MM.1S (cell line): ENCODE data around the gene ALDH1A2.

Experiments used
- DNase-seq: peaks from one replicate; pipeline ENCODE4 v3.0.0-alpha.2; 2015
- H2AFZ ChIP-seq: fragments of 300-600 bp; sonication (generic); 2 replicates; pipeline ENCODE4 v1.6.0; 2016; ENCODE audit warnings: antibody characterized with exemption, low read length
- H3F3A ChIP-seq: fragments of 300-600 bp; sonication (generic); 2 replicates; pipeline ENCODE4 v1.6.1; 2016; ENCODE audit warnings: mild to moderate bottlenecking, antibody characterized with exemption, low read length, moderate library complexity, mixed read lengths; ENCODE audit not compliant: insufficient read depth
- H3K27ac ChIP-seq: fragments of 300-600 bp; sonication (generic); 2 replicates; pipeline ENCODE4 v1.5.1; 2016; ENCODE audit warnings: mild to moderate bottlenecking, low read length
- H3K27me3 ChIP-seq: fragments of 300-600 bp; sonication (generic); replicated peaks from 2 replicates; pipeline ENCODE4 v1.6.0; 2016; ENCODE audit warnings: low read length; ENCODE audit not compliant: insufficient read depth
- H3K36me3 ChIP-seq: fragments of 300-600 bp; sonication (generic); replicated peaks from 2 replicates; pipeline ENCODE4 v1.6.1; 2016; ENCODE audit warnings: mild to moderate bottlenecking, low read length, mixed read lengths; ENCODE audit not compliant: insufficient read depth
- H3K4me1 ChIP-seq: fragments of 300-600 bp; sonication (generic); 2 replicates; pipeline ENCODE4 v1.6.1; 2016; ENCODE audit warnings: low read length, mixed read lengths
- H3K4me2 ChIP-seq: fragments of 300-600 bp; sonication (generic); 2 replicates; pipeline ENCODE4 v1.6.0; 2016; ENCODE audit warnings: low read depth, low read length
- H3K4me3 ChIP-seq: fragments of 300-600 bp; sonication (generic); 2 replicates; pipeline ENCODE4 v1.5.1; 2016; ENCODE audit warnings: low read length, mixed read lengths
- H3K79me2 ChIP-seq: fragments of 300-600 bp; sonication (generic); 2 replicates; pipeline ENCODE4 v1.6.1; 2016; ENCODE audit warnings: mixed run types, low read length, mixed read lengths
- H3K9ac ChIP-seq: fragments of 300-600 bp; sonication (generic); 2 replicates; pipeline ENCODE4 v1.6.1; 2016; ENCODE audit warnings: low read length, mixed read lengths
- H3K9me2 ChIP-seq: fragments of 300-600 bp; sonication (generic); replicated peaks from 2 replicates; pipeline ENCODE4 v1.6.1; 2016; ENCODE audit warnings: mild to moderate bottlenecking, low read length, mixed read lengths; ENCODE audit not compliant: insufficient read depth
- H3K9me3 ChIP-seq: fragments of 300-600 bp; sonication (generic); replicated peaks from 2 replicates; pipeline ENCODE4 v1.6.1; 2016; ENCODE audit warnings: mild to moderate bottlenecking, low read length, mixed read lengths; ENCODE audit not compliant: insufficient read depth
- H4K20me1 ChIP-seq: fragments of 300-600 bp; sonication (generic); 2 replicates; pipeline ENCODE4 v1.6.1; 2016; ENCODE audit warnings: mild to moderate bottlenecking, low read length, moderate library complexity, mixed read lengths; ENCODE audit not compliant: insufficient read depth
- EZH2 ChIP-seq: fragments of 300-600 bp; sonication (generic); optimal IDR thresholded peaks from 2 replicates; pipeline ENCODE3; 2017; ENCODE audit warnings: low read depth, mild to moderate bottlenecking, antibody characterized with exemption, low read length, mixed read lengths
- EZH2phosphoT487 ChIP-seq: fragments of 300-600 bp; sonication (generic); IDR thresholded peaks from 2 replicates; pipeline ENCODE4 v1.6.1; 2018; ENCODE audit warnings: antibody characterized with exemption, low read length
- TF ChIP-seq, protein P1 (sequence below): fragments of 300-600 bp; sonication (generic); IDR thresholded peaks from 2 replicates; pipeline ENCODE4 v1.5.1; 2016; ENCODE audit warnings: antibody characterized with exemption, low read length, mixed read lengths

The ALDH1A2 gene

DNA sequence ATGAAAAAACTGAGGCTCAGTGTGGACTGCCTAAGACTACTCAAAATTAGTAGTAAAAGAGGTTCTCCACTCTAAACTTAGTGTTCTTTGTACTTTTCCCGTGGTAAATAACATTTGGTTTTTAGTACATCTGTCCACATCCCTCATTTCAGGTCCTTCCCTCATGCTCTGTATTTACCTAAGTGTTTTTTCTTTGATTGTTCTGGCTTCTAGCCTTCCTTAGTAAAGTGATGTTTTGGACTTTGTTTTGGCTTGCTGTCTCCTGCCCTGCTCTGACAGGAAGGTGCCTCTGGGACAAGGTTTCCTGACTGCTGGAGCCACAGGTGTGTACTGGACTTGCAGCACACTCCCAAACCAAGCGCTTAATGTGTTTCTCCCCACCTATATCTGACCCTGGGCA, 29.9 kb upstream of the ALDH1A2 start:
- TF ChIP-seq EZH2 (no peak), EZH2phosphoT487 (no peak)
- TF ChIP-seq, protein P1, sequence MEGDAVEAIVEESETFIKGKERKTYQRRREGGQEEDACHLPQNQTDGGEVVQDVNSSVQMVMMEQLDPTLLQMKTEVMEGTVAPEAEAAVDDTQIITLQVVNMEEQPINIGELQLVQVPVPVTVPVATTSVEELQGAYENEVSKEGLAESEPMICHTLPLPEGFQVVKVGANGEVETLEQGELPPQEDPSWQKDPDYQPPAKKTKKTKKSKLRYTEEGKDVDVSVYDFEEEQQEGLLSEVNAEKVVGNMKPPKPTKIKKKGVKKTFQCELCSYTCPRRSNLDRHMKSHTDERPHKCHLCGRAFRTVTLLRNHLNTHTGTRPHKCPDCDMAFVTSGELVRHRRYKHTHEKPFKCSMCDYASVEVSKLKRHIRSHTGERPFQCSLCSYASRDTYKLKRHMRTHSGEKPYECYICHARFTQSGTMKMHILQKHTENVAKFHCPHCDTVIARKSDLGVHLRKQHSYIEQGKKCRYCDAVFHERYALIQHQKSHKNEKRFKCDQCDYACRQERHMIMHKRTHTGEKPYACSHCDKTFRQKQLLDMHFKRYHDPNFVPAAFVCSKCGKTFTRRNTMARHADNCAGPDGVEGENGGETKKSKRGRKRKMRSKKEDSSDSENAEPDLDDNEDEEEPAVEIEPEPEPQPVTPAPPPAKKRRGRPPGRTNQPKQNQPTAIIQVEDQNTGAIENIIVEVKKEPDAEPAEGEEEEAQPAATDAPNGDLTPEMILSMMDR, result no peak
- Histone ChIP-seq H3K79me2 (no peaks in the 10 kb centered on the region), H3K9me2 (no peaks in the 10 kb centered on the region), H3K4me3 (no peak overlapping the region), H3K27me3 (no peaks in the 10 kb centered on the region), H3K4me2 (no peak overlapping the region), H3K9ac (no peak overlapping the region), H4K20me1 (no peaks in the 10 kb centered on the region), H2AFZ (no peak overlapping the region), H3F3A (no peaks in the 10 kb centered on the region), H3K9me3 (no peaks in the 10 kb centered on the region), H3K36me3 (no peaks in the 10 kb centered on the region), H3K4me1 (no peaks in the 10 kb centered on the region), H3K27ac (no peak overlapping the region)
- no peak for DNase-seq

DNA sequence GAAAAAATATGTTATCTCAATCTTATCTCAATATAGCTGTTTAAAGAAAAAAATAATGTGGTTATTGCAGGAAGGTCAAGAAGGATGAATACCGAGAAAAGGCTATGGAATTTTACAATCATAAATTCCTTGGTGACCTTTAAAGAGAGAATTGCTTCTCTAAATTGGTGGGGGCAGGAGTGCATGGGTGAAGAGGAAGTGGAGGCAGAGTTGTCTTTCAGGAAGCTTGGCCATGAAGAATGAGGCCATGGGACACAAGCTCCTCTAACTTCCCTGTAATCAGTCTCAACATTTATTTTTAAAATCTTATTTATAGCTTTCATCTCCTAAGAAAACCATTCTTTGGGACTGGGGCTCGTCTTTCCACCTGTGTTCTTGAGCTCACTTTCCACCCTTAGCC, 22.4 kb upstream of the ALDH1A2 start:
- Histone ChIP-seq H3K9me3 (no peaks in the 10 kb centered on the region), H3K36me3 (no peaks in the 10 kb centered on the region), H3F3A (no peaks in the 10 kb centered on the region), H3K4me2 (no peak overlapping the region), H3K9me2 (no peaks in the 10 kb centered on the region), H3K4me1 (no peaks in the 10 kb centered on the region), H3K4me3 (no peak overlapping the region), H3K9ac (no peak overlapping the region), H4K20me1 (no peaks in the 10 kb centered on the region), H3K27me3 (no peaks in the 10 kb centered on the region), H3K27ac (no peak overlapping the region), H3K79me2 (no peaks in the 10 kb centered on the region), H2AFZ (no peak overlapping the region)
- no peak for DNase-seq
- TF ChIP-seq EZH2phosphoT487, result no peak
- TF ChIP-seq, protein P1, result no peak
- no peak for TF ChIP-seq EZH2

DNA sequence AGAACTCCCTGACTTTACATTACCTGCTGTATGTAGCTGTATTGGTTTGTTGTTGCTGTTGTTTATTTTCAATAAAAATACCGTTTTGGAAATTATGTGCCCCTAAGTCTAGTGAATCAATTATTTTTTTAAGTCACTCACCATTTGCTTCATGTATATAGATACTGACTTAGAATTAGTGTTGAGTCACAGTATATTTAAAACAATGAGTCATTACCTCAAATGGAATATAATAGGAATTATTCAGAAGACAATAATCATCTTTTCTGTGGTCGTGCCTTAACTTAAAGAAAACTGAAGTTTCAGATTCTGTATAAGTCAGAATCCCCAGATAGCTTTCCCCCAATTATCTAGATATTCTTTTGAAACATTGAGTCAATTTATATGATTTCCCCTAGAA, 21.0 kb upstream of the ALDH1A2 start:
- no peaks in the 10 kb centered on the region for H3K36me3 ChIP-seq
- H2AFZ ChIP-seq, result no peak overlapping the region
- no peak overlapping the region for H3K4me2 ChIP-seq
- H3K9me3 ChIP-seq, result no peaks in the 10 kb centered on the region
- H3K4me3 ChIP-seq, result no peak overlapping the region
- H3K27ac ChIP-seq, result no peak overlapping the region
- no peak overlapping the region for H3K9ac ChIP-seq
- TF ChIP-seq, protein P1, result no peak
- TF ChIP-seq EZH2phosphoT487 (no peak), EZH2 (no peak)
- no peaks in the 10 kb centered on the region for H3K27me3 ChIP-seq
- H3K4me1 ChIP-seq, result no peaks in the 10 kb centered on the region
- no peaks in the 10 kb centered on the region for H4K20me1 ChIP-seq
- no peak for DNase-seq
- no peaks in the 10 kb centered on the region for H3K79me2 ChIP-seq
- no peaks in the 10 kb centered on the region for H3F3A ChIP-seq
- H3K9me2 ChIP-seq, result no peaks in the 10 kb centered on the region
